Medulla oblongata (tissue), 1 donor: Measurements from ENCODE around the gene KCNJ4.
"Not testable (repeated sequence)": the region's sequence is repeated elsewhere in the genome, so short reads cannot be mapped to it uniquely, and the experiment has no call there.

ENCODE experiments used
- DNase-seq: peaks from one replicate; pipeline ENCODE4 v3.0.0-alpha.2; 2015; ENCODE audit errors: extremely low spot score

KCNJ4 gene

DNA sequence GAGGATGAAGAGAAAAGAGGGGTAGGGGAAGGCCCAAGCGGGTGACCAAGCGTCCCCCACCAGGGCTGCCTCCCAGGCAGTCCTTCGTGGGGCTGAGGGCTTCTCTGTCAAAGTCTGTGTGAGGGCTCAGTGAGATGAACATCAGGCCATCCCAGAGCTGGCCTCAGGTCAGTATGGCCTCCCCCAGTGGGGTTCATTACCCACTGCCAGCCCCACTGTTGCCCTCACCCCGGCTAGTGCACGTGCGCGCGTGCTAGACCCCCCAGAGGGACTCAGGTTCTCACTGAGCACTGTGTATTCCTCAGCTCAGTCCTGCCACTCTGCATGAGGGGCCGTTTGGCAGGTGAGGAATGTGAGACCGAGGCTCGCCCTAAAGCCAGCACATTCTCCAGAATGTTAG is 16.2 kb upstream of the KCNJ4 start:
- DNase-seq = no peak

- DNase-seq = not testable (repeated sequence)
Observed at GRCh38 chr22:38470179-38470578, 15.2 kb upstream of the KCNJ4 start.

GRCh38 chr22:38469306-38469781 is 14.3 kb upstream of the KCNJ4 start:
- DNase-seq = no peak

DNA sequence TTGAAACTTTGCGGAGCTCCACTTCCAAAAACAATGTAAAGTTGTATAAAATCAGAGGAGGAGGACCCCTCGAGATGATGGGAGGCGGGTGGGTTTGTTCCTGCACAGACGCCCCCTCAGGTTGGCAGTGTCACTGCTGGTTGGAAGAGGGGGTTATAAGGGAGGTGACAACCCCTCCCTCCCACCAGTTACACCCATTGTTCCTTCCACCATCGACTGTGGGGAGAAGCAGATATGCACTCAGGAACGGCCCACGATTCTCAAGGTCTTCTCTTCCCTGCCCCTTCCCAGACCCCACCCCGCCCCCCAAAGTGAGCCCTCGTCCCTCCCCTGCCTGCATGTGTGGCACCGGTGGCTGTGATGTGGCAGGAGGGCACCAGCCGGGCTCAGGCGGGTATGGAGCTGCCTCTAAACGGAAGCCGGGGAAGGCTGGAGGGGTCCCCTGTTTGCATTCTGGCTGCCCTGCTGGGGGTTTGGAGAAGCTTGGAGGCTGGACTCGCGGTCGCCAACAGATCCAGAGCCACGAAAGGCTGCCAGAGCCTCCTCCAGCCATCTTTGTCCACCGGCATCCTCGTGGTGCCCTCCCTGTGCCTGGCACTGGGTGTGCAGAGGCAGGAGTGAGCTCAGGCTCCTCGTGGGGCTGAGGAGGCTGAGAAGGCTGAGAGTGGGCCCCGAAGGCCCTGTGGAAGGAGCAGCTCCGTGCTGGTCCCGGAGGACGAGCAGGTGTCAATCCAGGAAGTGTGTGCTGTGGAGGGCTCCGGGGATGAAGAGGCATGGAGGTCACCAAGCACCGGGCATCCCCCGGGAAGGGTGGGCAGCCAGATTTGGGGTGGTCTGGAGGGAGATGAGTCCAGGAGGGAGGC is 13.7 kb upstream of the KCNJ4 start:
- no peak for DNase-seq

DNA sequence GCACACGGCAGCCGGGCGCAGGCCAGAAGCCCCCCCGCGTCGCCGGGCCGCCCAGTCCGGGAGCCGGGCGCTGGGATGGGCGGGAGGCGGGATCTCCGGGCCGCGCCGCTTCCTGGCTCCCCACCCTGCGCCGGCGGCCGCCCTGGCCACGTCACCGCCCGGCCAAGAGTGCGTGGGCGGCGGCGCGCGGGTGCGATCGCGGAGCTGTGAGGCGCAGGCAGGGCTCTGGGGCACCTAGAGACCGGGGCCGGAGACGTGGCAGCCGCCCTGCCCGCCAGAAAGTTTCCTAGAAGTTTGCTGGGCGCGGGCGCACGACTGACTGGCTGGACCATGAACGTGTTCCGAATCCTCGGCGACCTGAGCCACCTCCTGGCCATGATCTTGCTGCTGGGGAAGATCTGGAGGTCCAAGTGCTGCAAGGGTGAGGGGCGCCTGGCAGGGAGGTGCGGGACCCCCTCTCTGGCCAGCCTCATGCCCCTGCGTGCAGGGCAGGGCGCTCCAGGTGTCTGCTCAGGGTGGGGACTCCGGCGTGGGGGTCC is 13.0 kb upstream of the KCNJ4 start, which contains the start of gene KDELR3:
TSS of gene KDELR3 (plus strand) at position 193 of the 539 bp plus-strand sequence. CDS start at position 331, 138 bp downstream.
- DNase-seq = no peak

- DNase-seq = no peak
Observed at GRCh38 chr22:38467438-38467903, 12.5 kb upstream of the KCNJ4 start.

DNA sequence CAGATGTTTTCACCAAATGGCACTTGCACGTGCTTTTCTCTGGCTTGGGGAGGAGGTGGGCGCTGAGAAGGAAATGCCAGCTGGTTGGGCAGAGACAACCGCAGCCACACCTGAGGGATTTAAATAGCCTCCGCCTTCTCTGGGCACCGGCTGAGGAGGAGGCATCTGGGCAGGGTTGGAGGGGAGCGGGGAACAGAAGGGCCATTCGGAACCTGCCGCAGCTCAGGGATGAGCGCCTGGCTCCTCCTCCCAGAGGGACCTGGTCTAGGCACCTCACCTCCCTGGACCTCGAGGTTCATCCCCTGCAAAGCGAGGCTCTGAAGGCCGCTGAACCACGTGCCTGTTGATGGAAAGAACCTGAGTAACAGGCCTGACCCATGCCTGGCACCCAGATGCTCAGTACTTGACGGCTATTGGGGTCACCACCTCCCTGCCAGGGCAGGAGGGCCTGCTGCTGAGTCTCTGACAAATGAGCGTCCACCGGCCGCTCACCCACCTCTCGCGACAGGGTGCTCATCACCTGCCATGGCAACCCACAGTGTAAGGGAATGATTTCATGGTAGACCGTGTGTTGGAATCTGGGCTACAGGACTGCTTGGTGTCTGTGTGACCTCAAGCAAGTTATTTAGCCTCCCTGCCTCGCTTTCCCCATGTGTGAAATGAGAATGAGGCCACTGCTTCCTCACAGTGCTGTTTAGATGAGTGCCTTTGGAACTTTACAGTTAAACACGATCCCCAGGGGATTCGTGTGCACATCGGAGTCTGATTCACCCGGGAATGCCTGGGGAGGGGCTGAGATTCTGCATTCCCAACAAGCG is 10.9 kb upstream of the KCNJ4 start:
- DNase-seq = no peak

DNA sequence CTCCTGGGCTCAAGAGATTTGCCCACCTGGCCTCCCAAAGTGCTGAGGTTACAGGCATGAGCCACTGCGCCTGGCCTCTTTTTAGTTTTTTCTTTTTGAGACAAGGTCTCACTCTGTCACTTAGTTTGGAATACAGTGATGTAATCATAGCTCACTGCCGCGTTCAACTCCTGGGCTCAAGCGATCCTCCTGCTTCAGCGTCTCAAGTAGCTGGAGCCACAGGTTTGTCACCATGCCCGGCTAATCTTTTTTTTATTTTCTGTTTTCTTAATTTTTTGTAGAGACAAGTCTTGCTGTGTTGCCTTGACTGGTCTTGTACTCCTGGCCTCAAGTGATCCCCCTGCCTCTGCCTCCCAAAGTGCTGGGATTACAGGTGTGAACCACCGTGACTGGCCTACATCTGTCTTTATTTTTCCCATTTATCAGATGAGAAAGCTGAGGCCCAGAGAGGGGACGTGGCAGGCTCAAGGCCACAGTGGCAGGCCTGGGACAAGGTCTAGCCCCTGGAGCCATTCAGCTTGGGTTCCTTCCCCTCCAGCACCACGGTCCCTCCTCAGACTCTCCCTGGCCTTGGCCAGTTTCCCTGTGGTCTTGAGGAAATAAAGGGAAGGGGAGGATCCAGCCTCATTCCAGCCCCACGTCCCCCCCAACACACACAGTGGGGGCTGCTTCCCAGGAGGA is 10.1 kb upstream of the KCNJ4 start:
- no peak for DNase-seq

- no peak for DNase-seq
Observed at GRCh38 chr22:38462960-38463784, 8.2 kb upstream of the KCNJ4 start.

DNA sequence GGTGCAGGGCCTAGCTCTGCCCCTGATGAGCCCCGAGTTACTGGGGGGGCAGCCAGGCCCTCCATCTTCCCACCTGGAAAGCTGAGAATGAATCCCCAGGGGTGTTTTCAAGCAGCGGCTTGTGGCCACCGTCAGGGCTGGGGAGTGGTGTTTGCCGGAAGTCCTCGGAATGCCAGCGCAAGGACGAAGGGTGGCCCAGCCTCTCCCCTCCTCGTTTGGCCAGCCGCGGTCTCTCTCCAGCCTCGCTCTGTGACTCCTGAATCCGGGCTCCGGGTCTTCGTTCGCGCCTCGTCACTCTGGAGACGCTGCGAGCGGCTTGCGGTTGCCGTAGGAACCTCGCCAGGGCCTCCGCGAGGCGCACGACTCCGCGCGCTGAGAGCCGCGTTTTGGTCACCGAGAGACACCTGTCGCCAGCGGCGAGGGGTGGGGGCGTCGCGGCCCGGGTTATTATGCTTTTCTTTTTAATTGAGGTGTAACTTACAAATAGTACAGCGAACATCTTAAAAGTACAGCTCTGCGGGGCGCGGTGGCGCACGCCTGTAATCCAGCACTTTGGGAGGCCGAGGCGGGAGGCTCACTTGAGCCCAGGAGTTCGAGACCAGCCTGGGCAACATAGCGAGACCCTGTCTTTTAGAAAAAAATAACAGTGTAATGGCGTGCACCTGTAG is 6.5 kb upstream of the KCNJ4 start:
- peak; percentile 63 for DNase-seq

DNA sequence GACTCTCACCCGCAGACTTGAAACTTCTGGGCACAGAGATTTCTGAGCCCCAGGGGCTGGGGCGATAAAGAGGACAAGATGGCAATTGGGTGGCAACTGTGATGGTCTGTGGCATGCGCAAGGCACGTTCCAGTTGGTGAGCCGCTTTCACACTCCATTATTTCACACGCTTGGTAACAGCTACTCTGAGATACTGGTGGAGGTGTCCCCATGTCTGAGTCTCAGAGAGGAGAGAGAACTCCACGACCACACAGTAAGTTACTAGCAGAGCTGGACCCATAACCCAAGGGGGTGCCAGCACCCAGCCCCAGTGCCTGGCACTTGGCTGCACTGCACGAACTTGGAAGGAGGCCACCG is 6.0 kb upstream of the KCNJ4 start:
- no peak for DNase-seq

GRCh38 chr22:38460426-38460840 is 5.4 kb upstream of the KCNJ4 start:
- DNase-seq = no peak

- no peak for DNase-seq
Observed at GRCh38 chr22:38456841-38457699, 2.1 kb upstream of the KCNJ4 start.

GRCh38 chr22:38456272-38456835 is 1.4 kb upstream of the KCNJ4 start:
- no peak for DNase-seq

- DNase-seq = no peak
Observed at GRCh38 chr22:38455530-38456271, 702 bp upstream of the KCNJ4 start.

DNA sequence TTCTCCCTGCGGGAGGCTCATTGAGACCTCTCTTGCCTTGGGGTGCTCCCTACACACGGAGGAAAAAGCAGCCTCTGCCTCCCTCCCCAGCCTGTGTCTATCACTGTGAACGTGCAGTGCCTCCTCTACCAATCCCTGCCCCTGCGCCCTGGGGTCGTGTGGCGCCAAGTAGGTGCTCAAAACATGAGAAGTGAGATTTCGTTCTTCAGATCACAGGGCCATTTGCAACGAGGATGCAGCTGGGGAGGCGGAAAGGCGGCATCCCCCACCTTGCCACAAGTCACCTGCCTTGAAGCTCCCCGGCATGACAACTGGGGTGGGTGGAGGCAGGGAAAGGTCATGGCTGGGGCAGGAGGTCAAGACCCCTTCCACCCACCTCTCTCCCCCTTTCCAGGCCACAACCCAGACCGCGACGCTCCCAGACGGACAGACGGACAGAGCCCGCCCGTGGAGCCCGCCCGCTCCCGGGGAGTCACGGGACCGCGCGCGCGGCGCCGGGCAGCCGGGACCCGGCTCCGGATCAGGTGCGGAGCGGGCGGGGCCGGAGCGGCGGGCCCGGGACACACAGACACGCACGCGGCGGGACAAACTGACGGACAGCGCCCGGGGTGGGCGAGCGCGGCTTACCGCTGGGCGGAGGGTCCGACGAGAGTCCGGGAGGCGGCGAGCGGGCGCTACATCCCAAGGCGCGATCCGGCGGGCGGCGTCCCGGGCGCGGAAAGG is 485 bp downstream of the KCNJ4 start:
- DNase-seq = no peak

- no peak for DNase-seq
Observed at GRCh38 chr22:38453996-38454352, 1.0 kb downstream of the KCNJ4 start.
